Endothelial cell of umbilical vein (primary cell): ENCODE data around the gene ZNF143.

Source experiments
- CTCF ChIP-seq, 2 donors: IDR thresholded peaks; 1 replicate in 1 of 2; 2 replicates in 1 of 2; pipeline ENCODE4 v1.5.1; 2011; ENCODE audit warnings: low read length in 2 of 2, mild to moderate bottlenecking in 2 of 2, moderate library complexity in 2 of 2, control low read depth in 1 of 2, inconsistent platforms in 1 of 2, low read depth in 1 of 2; ENCODE audit not compliant: insufficient read depth in 1 of 2; ENCODE audit errors: extremely low read depth in 1 of 2
- EZH2 ChIP-seq: IDR thresholded peaks from 2 replicates; pipeline ENCODE4 v1.6.1; 2012; ENCODE audit warnings: borderline replicate concordance, low read depth, mild to moderate bottlenecking, moderate library complexity, low read length, inconsistent platforms; ENCODE audit not compliant: severe bottlenecking
- GATA2 ChIP-seq: IDR thresholded peaks from 2 replicates; pipeline ENCODE4 v1.7.0; 2011; ENCODE audit warnings: low read depth, mild to moderate bottlenecking, moderate library complexity, mixed read lengths, low read length; ENCODE audit not compliant: insufficient read length, insufficient read depth
- JUN ChIP-seq: IDR thresholded peaks from 2 replicates; pipeline ENCODE4 v1.6.1; 2011; ENCODE audit warnings: borderline replicate concordance, low read depth; ENCODE audit not compliant: insufficient read length, insufficient read depth
- MAX ChIP-seq: IDR thresholded peaks from 2 replicates; pipeline ENCODE4 v1.6.1; 2011; ENCODE audit not compliant: insufficient read depth, insufficient read length
- MYC ChIP-seq: IDR thresholded peaks from one replicate; pipeline ENCODE4 v1.6.1; 2011; ENCODE audit warnings: mild to moderate bottlenecking, low read depth, low read length
- POLR2A ChIP-seq: IDR thresholded peaks from 2 replicates; pipeline ENCODE4 v1.6.1; 2012; ENCODE audit warnings: low read depth, mild to moderate bottlenecking, control low read depth, low read length
- POLR2AphosphoS5 ChIP-seq: IDR thresholded peaks from 2 replicates; pipeline ENCODE4 v1.6.1; 2012; ENCODE audit warnings: low read depth, mild to moderate bottlenecking, control low read depth, low read length, moderate library complexity; ENCODE audit not compliant: insufficient read depth

DNA sequence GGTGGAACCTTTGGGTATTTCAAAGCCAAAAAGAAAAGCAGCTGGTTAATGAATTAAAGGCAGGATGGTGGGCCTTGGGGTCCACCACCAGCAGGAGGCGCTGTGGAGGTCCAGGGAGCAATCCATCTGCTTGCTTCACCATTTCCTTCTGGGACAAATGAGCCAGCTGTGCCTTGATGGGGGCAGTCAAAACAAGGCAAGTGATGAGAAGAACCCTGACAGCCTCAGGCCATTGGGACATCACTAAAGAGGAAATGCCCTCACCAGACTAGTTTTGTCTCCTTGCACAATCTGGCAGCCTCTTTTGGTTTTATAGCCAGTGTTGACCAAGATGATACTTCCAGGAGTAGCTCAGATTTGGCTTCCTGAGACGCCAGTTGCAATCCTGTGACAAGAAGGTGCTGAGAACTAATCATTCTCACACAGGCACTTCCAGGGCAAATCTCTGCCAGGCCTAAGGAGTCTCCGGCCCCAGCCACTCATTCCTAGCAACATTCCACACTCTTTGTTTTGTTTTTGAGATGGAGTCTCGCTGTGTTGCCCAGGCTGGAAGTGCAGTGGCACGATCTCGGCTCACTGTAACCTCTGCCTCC is 74.5 kb downstream of the ZNF143 start:
- peak; percentile 83 to 90 for TF ChIP-seq CTCF (IDR thresholded peaks at IDR 0.05; ENCODE audit: extremely low read depth in 1 of 2, insufficient read depth in 1 of 2, low read depth in 1 of 2, low read length in 2 of 2)
- TF ChIP-seq POLR2AphosphoS5, result no peak
- no peak for TF ChIP-seq JUN
- TF ChIP-seq POLR2A, result no peak
- TF ChIP-seq EZH2, result no peak
- no peak for TF ChIP-seq MAX
- TF ChIP-seq MYC, result no peak
- no peak for TF ChIP-seq GATA2
